Stimulated activated CD8-positive, alpha-beta memory T cell treated with anti-CD3 and anti-CD28 coated beads, Interleukin-2, amount 100 ng/mL, for 48 hours (primary cell): ENCODE results near the gene NTM.

ENCODE experiments used
- DNase-seq, 2 donors: peaks; one replicate each; pipeline ENCODE4 v3.0.0-alpha.2; 2020; ENCODE audit warnings: low read depth in 2 of 2

NTM gene

GRCh38 chr11:131955904-131956303, 585.5 kb downstream of the NTM start:
- DNase-seq: no peak

- no peak for DNase-seq
Measured at GRCh38 chr11:131957201-131957600, 586.8 kb downstream of the NTM start.

GRCh38 chr11:131957875-131958274, 587.5 kb downstream of the NTM start:
- DNase-seq: no peak

GRCh38 chr11:131962818-131963217, 592.4 kb downstream of the NTM start:
- no peak for DNase-seq

GRCh38 chr11:131964698-131965483, 594.5 kb downstream of the NTM start:
- DNase-seq: no peak

GRCh38 chr11:131965504-131965903, 595.1 kb downstream of the NTM start:
- DNase-seq: no peak

- no peak for DNase-seq
Measured at GRCh38 chr11:131966667-131967066, 596.3 kb downstream of the NTM start.

- no peak for DNase-seq
Measured at GRCh38 chr11:131969261-131969660, 598.8 kb downstream of the NTM start.

- no peak for DNase-seq
Measured at GRCh38 chr11:131973061-131973460, 602.6 kb downstream of the NTM start.

- no peak for DNase-seq
Measured at GRCh38 chr11:131975619-131976018, 605.2 kb downstream of the NTM start.

GRCh38 chr11:131976021-131976420, 605.6 kb downstream of the NTM start:
- DNase-seq: no peak

GRCh38 chr11:131977231-131977630, 606.8 kb downstream of the NTM start:
- no peak for DNase-seq

GRCh38 chr11:131977854-131978253, 607.4 kb downstream of the NTM start:
- DNase-seq: no peak

- no peak for DNase-seq
Measured at GRCh38 chr11:131978351-131978750, 607.9 kb downstream of the NTM start.

GRCh38 chr11:131979364-131979763, 608.9 kb downstream of the NTM start:
- DNase-seq: no peak

- DNase-seq: no peak
Measured at GRCh38 chr11:131980199-131980598, 609.8 kb downstream of the NTM start.

- DNase-seq: no peak
Measured at GRCh38 chr11:131980888-131981668, 610.7 kb downstream of the NTM start.

- DNase-seq: no peak
Measured at GRCh38 chr11:131982154-131982553, 611.7 kb downstream of the NTM start.

- no peak for DNase-seq
Measured at GRCh38 chr11:131985846-131986301, 615.5 kb downstream of the NTM start.

GRCh38 chr11:131987703-131988102, 617.3 kb downstream of the NTM start:
- DNase-seq: no peak

- no peak for DNase-seq
Measured at GRCh38 chr11:131991606-131992005, 621.2 kb downstream of the NTM start.

- no peak for DNase-seq
Measured at GRCh38 chr11:131993246-131993645, 622.8 kb downstream of the NTM start.

GRCh38 chr11:131998020-131998419, 627.6 kb downstream of the NTM start:
- no peak for DNase-seq
